Central memory CD4-positive, alpha-beta T cell (primary cell): ENCODE results near the gene PADI1.

ENCODE experiments used
- DNase-seq: peaks from one replicate; pipeline ENCODE4 v3.0.0; 2022

The PADI1 gene

GRCh38 chr1:17274186-17275170 lies 69.5 kb downstream of the PADI1 start:
- no peak for DNase-seq

- DNase-seq = no peak
Observed at GRCh38 chr1:17276568-17276967, 71.6 kb downstream of the PADI1 start.

- DNase-seq = no peak
Observed at GRCh38 chr1:17277511-17278159, 72.7 kb downstream of the PADI1 start.

GRCh38 chr1:17278996-17279830 lies 74.3 kb downstream of the PADI1 start:
- no peak for DNase-seq

- no peak for DNase-seq
Observed at GRCh38 chr1:17280436-17280835, 75.5 kb downstream of the PADI1 start.

- DNase-seq = no peak
Observed at GRCh38 chr1:17280894-17281293, 76.0 kb downstream of the PADI1 start.

GRCh38 chr1:17281775-17282181 lies 76.8 kb downstream of the PADI1 start:
- DNase-seq = no peak

- DNase-seq = no peak
Observed at GRCh38 chr1:17282836-17283235, 77.9 kb downstream of the PADI1 start.

GRCh38 chr1:17286646-17287045 lies 81.7 kb downstream of the PADI1 start:
- DNase-seq = no peak

- DNase-seq = no peak
Observed at GRCh38 chr1:17287130-17287776, 82.3 kb downstream of the PADI1 start.

- no peak for DNase-seq
Observed at GRCh38 chr1:17289721-17290120, 84.8 kb downstream of the PADI1 start.

GRCh38 chr1:17290553-17290952 lies 85.6 kb downstream of the PADI1 start:
- DNase-seq = no peak

- DNase-seq = no peak
Observed at GRCh38 chr1:17292299-17293160, 87.6 kb downstream of the PADI1 start.

- no peak for DNase-seq
Observed at GRCh38 chr1:17293681-17294425, 88.9 kb downstream of the PADI1 start.

- DNase-seq = no peak
Observed at GRCh38 chr1:17295292-17295691, 90.4 kb downstream of the PADI1 start.
